Measurements from ENCODE around the gene KRTAP25-1. TPM values are rescaled to one million over a fixed set of nuclear protein-coding genes. Genes with fewer than 3 reads are reported as not detected.

The KRTAP25-1 gene
- total RNA-seq, 4 donors from 2014 or later = not detected

DNA sequence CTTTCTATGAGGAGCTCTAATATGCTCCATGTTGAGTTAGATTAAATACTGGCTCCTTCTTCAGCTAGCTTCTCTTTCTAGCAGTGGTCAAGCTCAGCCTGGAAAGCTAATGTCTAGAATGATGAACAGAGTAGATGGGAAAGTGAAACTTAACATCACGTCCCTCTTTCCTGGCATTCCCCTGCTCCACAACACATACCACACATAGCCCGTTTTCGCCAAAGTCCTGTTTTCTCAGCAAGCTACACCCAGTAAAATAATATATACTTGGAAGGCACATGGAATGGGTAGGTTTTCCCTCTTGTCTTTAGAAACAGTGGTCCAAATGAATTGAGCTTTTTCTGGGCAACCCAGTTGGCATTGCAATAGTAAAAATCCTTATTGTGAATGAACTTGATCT is 44.4 kb upstream of the KRTAP25-1 start:
- ATAC-seq = no peak
- Histone ChIP-seq H3K36me3 (no peaks in the 10 kb centered on the region), H3K4me1 (no peaks in the 10 kb centered on the region), H3K27me3 (no peaks in the 10 kb centered on the region), H3K27ac (no peak overlapping the region), H3K9me3 (no peaks in the 10 kb centered on the region), H3K4me3 (no peak overlapping the region)
- DNase-seq = no peak
- TF ChIP-seq, protein P1, sequence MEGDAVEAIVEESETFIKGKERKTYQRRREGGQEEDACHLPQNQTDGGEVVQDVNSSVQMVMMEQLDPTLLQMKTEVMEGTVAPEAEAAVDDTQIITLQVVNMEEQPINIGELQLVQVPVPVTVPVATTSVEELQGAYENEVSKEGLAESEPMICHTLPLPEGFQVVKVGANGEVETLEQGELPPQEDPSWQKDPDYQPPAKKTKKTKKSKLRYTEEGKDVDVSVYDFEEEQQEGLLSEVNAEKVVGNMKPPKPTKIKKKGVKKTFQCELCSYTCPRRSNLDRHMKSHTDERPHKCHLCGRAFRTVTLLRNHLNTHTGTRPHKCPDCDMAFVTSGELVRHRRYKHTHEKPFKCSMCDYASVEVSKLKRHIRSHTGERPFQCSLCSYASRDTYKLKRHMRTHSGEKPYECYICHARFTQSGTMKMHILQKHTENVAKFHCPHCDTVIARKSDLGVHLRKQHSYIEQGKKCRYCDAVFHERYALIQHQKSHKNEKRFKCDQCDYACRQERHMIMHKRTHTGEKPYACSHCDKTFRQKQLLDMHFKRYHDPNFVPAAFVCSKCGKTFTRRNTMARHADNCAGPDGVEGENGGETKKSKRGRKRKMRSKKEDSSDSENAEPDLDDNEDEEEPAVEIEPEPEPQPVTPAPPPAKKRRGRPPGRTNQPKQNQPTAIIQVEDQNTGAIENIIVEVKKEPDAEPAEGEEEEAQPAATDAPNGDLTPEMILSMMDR (IDR thresholded peaks at IDR 0.05 in 4 of 5, conservative IDR thresholded peaks at IDR 0.05 in 1 of 5) = no peak
- TF ChIP-seq POLR2A (IDR thresholded peaks at IDR 0.05) = no peak
- in situ Hi-C loops (cut with MboI; ENCODE audit: low sequenced_read_pairs in 4 of 4) = loop anchor here in 2 of 4 donors (25.0 kb wide), 1 partner anchor 754 kb away; no protein-coding TSS in a partner anchor
- intact Hi-C loops (cut with DNase I; ENCODE audit: low total_unique reads) = no loop called here

DNA sequence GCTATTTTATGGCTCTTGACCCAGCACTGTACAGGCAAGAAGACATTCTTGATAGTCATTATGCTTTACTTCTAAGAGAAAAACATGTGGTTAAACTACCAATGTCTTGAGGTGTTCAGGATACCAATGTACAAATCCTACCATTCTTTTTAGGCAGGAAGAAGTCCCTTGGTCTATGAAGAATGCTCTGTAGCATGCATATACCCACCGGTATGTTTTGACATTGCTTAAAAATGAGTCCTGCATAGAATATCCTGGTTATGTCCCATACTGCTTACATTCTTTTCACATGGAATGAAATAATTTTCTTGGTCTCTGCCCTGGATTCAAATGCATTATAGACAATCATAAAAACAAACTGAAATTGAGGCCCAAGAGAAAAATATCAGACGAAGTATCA is 43.4 kb upstream of the KRTAP25-1 start:
- TF ChIP-seq, protein P1 (IDR thresholded peaks at IDR 0.05 in 4 of 5, conservative IDR thresholded peaks at IDR 0.05 in 1 of 5) = no peak
- no peak for TF ChIP-seq POLR2A (IDR thresholded peaks at IDR 0.05)

DNA sequence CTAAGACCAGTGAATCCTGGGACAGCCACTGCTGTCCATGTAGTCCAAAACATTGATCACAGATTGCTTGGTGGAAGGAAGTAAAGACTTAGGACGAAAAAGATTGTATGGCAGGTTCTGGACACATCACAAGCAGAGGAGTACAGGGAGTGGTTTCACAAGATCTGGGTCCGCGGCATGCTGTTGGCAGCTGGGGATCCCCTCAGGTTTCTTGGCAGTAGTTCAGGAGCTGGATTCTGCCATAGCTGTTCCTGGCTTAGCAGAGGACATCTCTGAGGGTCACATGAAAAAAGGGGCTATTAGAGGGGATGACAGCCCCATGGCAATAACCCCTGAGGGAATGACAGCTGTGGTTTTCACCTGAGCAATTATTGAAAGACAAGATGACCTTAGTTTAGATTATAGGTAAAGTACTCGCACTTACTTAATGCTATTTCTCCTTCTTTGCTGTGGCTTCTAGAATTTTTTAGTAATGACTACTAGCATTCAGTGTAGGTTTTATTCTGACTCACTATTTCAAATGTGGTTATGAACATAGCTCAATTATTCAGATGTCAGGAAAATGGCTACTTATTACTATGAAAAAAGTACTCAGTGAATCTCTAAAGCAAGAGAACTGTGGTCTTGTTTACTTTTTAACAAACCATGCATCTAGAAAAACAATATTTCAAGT is 40.0 kb upstream of the KRTAP25-1 start:
- Histone ChIP-seq H3K36me3 (no peaks in the 10 kb centered on the region), H3K4me3 (no peak overlapping the region), H3K27ac (no peak overlapping the region), H3K4me1 (no peaks in the 10 kb centered on the region), H3K27me3 (no peaks in the 10 kb centered on the region), H3K9me3 (no peaks in the 10 kb centered on the region)
- DNase-seq = no peak
- TF ChIP-seq POLR2A (IDR thresholded peaks at IDR 0.05) = no peak
- TF ChIP-seq, protein P1 (IDR thresholded peaks at IDR 0.05 in 4 of 5, conservative IDR thresholded peaks at IDR 0.05 in 1 of 5) = no peak
- intact Hi-C loops (cut with DNase I; ENCODE audit: low total_unique reads) = no loop called here
- no peak for ATAC-seq
- in situ Hi-C loops (cut with MboI; ENCODE audit: low sequenced_read_pairs in 4 of 4) = loop anchor here in 2 of 4 donors (25.0 kb wide), 1 partner anchor 758 kb away; no protein-coding TSS in a partner anchor

More for the DNA sequence above, 43.4 kb upstream of the KRTAP25-1 start:
- H3K27me3 ChIP-seq = no peaks in the 10 kb centered on the region
- H3K27ac ChIP-seq = no peak overlapping the region
- no peaks in the 10 kb centered on the region for H3K9me3 ChIP-seq
- in situ Hi-C loops (cut with MboI; ENCODE audit: low sequenced_read_pairs in 4 of 4) (loop anchor here in 2 of 4 donors (25.0 kb wide), 1 partner anchor 755 kb away; no protein-coding TSS in a partner anchor), intact Hi-C loops (cut with DNase I; ENCODE audit: low total_unique reads) (no loop called here)
- no peaks in the 10 kb centered on the region for H3K4me1 ChIP-seq
- no peak overlapping the region for H3K4me3 ChIP-seq
- H3K36me3 ChIP-seq = no peaks in the 10 kb centered on the region
- DNase-seq (no peak), ATAC-seq (no peak)

DNA sequence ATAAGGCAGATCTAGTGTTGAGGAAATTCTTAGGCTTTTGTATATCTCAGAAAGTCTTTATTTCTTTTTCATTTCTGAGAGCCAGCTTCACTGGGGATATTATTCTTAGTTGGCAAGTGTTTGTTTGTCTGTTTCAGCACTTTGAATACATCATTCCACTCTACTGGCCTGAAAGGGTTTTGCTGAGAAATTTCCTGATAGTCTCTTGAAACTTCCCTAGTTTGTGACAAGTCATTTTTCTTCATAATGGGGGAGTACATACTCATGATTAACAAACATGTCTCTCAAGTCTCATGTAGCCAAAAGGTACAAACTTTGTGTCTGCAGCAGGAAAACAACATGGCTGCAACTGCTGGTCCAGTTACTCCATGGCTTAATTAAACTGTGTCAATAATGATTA is 37.1 kb upstream of the KRTAP25-1 start:
- H3K9me3 ChIP-seq = no peaks in the 10 kb centered on the region
- no peak for TF ChIP-seq POLR2A (IDR thresholded peaks at IDR 0.05)
- TF ChIP-seq, protein P1 (IDR thresholded peaks at IDR 0.05 in 4 of 5, conservative IDR thresholded peaks at IDR 0.05 in 1 of 5) = no peak
- H3K27ac ChIP-seq = no peak overlapping the region
- H3K36me3 ChIP-seq = no peaks in the 10 kb centered on the region
- intact Hi-C loops (cut with DNase I; ENCODE audit: low total_unique reads) = no loop called here
- no peaks in the 10 kb centered on the region for H3K4me1 ChIP-seq
- no peak overlapping the region for H3K4me3 ChIP-seq
- no peaks in the 10 kb centered on the region for H3K27me3 ChIP-seq
- no peak for DNase-seq
- in situ Hi-C loops (cut with MboI; ENCODE audit: low sequenced_read_pairs in 4 of 4) = loop anchor here in 2 of 4 donors (25.0 kb wide), 1 partner anchor 761 kb away; no protein-coding TSS in a partner anchor
- no peak for ATAC-seq
